ENCODE results near the gene RBPJ.

The RBPJ gene

GRCh38 chr4:26413582-26413981 lies 92.8 kb downstream of the RBPJ start:
- ChIA-PET POLR2A (no interaction called here), CTCF (interaction anchor here (0.6 to 8.1 kb wide), 6 partner anchors 9 to 612 kb away, joined by 3 to 90 read pairs (median 3); no protein-coding TSS in a partner anchor)
- TF ChIP-seq, protein P1, sequence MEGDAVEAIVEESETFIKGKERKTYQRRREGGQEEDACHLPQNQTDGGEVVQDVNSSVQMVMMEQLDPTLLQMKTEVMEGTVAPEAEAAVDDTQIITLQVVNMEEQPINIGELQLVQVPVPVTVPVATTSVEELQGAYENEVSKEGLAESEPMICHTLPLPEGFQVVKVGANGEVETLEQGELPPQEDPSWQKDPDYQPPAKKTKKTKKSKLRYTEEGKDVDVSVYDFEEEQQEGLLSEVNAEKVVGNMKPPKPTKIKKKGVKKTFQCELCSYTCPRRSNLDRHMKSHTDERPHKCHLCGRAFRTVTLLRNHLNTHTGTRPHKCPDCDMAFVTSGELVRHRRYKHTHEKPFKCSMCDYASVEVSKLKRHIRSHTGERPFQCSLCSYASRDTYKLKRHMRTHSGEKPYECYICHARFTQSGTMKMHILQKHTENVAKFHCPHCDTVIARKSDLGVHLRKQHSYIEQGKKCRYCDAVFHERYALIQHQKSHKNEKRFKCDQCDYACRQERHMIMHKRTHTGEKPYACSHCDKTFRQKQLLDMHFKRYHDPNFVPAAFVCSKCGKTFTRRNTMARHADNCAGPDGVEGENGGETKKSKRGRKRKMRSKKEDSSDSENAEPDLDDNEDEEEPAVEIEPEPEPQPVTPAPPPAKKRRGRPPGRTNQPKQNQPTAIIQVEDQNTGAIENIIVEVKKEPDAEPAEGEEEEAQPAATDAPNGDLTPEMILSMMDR (IDR thresholded peaks at IDR 0.05; ENCODE audit: control extremely low read depth, extremely low read depth, low read depth, missing control alignments): no peak
- DNase-seq (ENCODE audit: extremely low spot score): no peak

DNA sequence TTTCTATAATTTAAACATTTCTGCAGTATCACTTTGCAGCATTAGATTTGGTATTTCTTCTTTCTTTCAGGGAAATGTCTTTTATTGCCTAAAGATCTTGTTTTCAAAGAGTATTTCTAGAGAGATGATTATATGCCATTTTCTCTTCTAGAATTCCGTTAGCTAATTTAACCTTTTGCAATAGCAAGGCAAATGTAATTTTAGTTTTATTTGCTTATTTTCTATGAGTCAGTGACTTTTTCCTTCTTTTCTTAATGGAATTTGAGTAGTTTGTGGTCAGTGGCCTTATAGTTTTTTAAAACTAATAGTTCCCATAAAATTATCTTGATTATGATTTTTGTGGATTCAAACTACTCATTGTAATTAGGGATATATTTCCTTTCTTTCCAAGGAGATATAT lies 97.3 kb downstream of the RBPJ start:
- CTCF ChIA-PET: interaction anchor here (1.4 to 3.6 kb wide), 4 partner anchors 9 to 88 kb away, joined by 3 to 11 read pairs (median 8); no protein-coding TSS in a partner anchor
- DNase-seq (ENCODE audit: extremely low spot score): no peak
- TF ChIP-seq, protein P1 (IDR thresholded peaks at IDR 0.05; ENCODE audit: control extremely low read depth, extremely low read depth, low read depth, missing control alignments): no peak
- POLR2A ChIA-PET: no interaction called here

DNA sequence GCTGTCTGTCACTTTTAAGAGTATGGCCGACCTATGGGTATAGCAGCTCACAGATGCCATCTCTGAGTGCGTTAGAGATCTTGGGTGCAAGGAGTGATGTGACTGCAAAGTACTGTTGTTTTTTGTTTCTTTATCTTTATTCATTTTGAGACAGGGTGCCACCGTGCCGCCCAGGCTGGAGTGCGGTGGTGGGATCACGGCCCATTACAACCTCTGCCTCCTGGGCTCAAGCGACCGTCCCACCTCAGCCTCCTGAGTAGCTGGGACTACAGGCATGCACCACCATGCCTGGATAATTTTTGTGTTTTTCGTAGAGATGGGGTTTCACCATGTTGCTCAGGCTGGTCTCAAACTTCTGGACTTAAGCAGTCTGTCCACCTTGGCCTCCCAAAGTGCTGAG lies 98.0 kb downstream of the RBPJ start:
- POLR2A ChIA-PET: no interaction called here
- CTCF ChIA-PET: interaction anchor here (1.3 to 3.6 kb wide), 5 partner anchors 11 to 117 kb away, joined by 3 to 11 read pairs (median 4); no protein-coding TSS in a partner anchor
- no peak for DNase-seq (ENCODE audit: extremely low spot score)
- TF ChIP-seq, protein P1 (IDR thresholded peaks at IDR 0.05; ENCODE audit: control extremely low read depth, extremely low read depth, low read depth, missing control alignments): no peak

- TF ChIP-seq, protein P1 (IDR thresholded peaks at IDR 0.05; ENCODE audit: control extremely low read depth, extremely low read depth, low read depth, missing control alignments): no peak
- ChIA-PET CTCF (interaction anchor here (0.9 to 1.7 kb wide), 3 partner anchors 13 to 91 kb away, joined by 3 to 4 read pairs (median 3); no protein-coding TSS in a partner anchor), POLR2A (no interaction called here)
- no peak for DNase-seq (ENCODE audit: extremely low spot score)
Observed at GRCh38 chr4:26420438-26420837, 99.6 kb downstream of the RBPJ start.

DNA sequence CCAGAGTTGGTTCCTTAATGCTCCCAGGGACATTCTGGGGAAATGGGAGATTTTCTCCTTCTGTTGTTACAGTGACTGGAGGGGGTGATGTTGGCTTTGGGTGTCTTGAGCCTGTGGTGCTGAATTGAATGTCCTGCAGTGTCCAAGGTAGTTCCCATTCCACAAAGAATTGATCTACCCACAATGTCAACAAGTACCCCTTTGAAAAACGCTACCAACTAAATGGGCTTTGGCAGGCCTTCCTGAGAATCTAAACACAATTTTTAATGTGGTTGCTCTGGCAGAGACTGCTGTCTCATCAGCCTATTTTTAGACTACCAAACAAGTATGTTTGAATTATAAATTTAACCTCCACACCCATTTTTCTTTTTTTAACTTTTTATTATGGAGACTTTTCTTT lies 100.1 kb downstream of the RBPJ start:
- CTCF ChIA-PET: interaction anchor here (1.5 to 1.7 kb wide), 2 partner anchors 11 to 13 kb away, joined by 3 to 4 read pairs; no protein-coding TSS in a partner anchor
- POLR2A ChIA-PET: no interaction called here
- DNase-seq (ENCODE audit: extremely low spot score): no peak
- TF ChIP-seq, protein P1 (IDR thresholded peaks at IDR 0.05; ENCODE audit: control extremely low read depth, extremely low read depth, low read depth, missing control alignments): no peak

GRCh38 chr4:26424153-26424552 lies 103.3 kb downstream of the RBPJ start:
- ChIA-PET POLR2A (no interaction called here), CTCF (interaction anchor here (0.8 kb wide), 1 partner anchor 13 kb away, joined by 3 read pairs; no protein-coding TSS in a partner anchor)
- DNase-seq (ENCODE audit: extremely low spot score): no peak
- TF ChIP-seq, protein P1 (IDR thresholded peaks at IDR 0.05; ENCODE audit: control extremely low read depth, extremely low read depth, low read depth, missing control alignments): no peak

Data from GM10248 (cell line).